Activated CD8-positive, alpha-beta memory T cell treated with anti-CD3 and anti-CD28 coated beads for 36 hours (primary cell): Measurements from ENCODE around the gene FAM228B. TPM values are rescaled to one million over a fixed set of nuclear protein-coding genes. Genes with fewer than 3 reads are reported as not detected.

Experiments
- CTCF ChIA-PET: fragments of 350-600 bp; sonication (Branson Sonifier 250); formaldehyde crosslinking; loops from one replicate; lab custom pipeline; 2021; ENCODE audit warnings: antibody characterized with exemption; lab: Charles Lee
- POLR2A ChIA-PET: fragments of 350-600 bp; sonication (Branson Sonifier 250); formaldehyde crosslinking; loops from one replicate; lab custom pipeline; 2021; ENCODE audit warnings: antibody characterized with exemption; lab: Charles Lee
- total RNA-seq, 2 experiments: library from RNA; stranded (reverse); gene quantifications; one replicate each; pipeline ENCODE4 v1.2.3, GENCODE V29; 2021

Gene FAM228B
- total RNA-seq, 2 experiments from 2014 or later = 4.2 TPM

DNA sequence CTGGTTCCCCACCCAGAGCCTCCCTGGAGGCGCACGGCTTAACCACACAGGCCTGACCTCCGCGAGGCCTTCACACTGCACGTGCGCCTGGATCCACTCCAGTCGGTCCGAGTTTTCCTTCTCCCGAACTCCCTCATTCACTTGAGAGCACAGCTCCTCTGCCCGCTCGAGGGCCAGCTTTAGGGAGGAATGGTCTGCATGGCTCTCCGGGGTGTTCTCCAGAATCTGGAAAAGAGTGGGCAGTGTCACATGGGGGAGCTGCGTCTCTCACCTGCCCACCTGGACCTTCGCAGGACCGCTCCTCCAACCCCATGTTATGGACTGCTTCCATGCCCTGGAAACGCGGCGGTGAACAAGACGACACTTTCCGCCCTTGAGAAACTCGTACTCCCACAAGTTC lies 87.5 kb downstream of the FAM228B start:
- ChIA-PET POLR2A (no interaction called here), CTCF (interaction anchor here (0.7 kb wide), 1 partner anchor 167 kb away, joined by 5 read pairs; no protein-coding TSS in a partner anchor)

GRCh38 chr2:24211408-24211807 lies 88.1 kb downstream of the FAM228B start:
- POLR2A ChIA-PET = no interaction called here
- CTCF ChIA-PET = interaction anchor here (1.0 kb wide), 1 partner anchor 8 kb away, joined by 3 read pairs; no protein-coding TSS in a partner anchor

GRCh38 chr2:24214880-24215279 lies 91.6 kb downstream of the FAM228B start:
- ChIA-PET POLR2A (no interaction called here), CTCF (no interaction called here)

Other genes with a start within 250 kb of the FAM228B start
- 10 to 100 TPM; 11.0 to 13.1 TPM for gene ATAD2B, start 196.3 kb upstream of the FAM228B start, total RNA-seq
- 10 to 100 TPM; 11.8 to 12.8 TPM for gene UBXN2A, start 183.0 kb upstream of the FAM228B start, total RNA-seq
- gene MFSD2B, start 113.4 kb upstream of the FAM228B start, total RNA-seq = under 1 TPM in 1 of 2 experiments, not detected in 1; 0.25 TPM
- gene WDCP, start 76.1 kb upstream of the FAM228B start, total RNA-seq = 10 to 100 TPM; 27.1 to 30.9 TPM
- gene FKBP1B, start 73.7 kb upstream of the FAM228B start, total RNA-seq = 1 to 10 TPM; 3.1 to 3.2 TPM
- 100 to 1,000 TPM; 147 to 151 TPM for gene SF3B6, start 47.1 kb upstream of the FAM228B start, total RNA-seq
- 1 to 10 TPM; 2.0 to 3.0 TPM for gene TP53I3, start 38.6 kb upstream of the FAM228B start, total RNA-seq
- gene PFN4, start 135 bp upstream of the FAM228B start, total RNA-seq = under 1 TPM in 1 of 2 experiments, not detected in 1; 0.40 TPM
- not detected for gene FAM228A, start 51.6 kb downstream of the FAM228B start, total RNA-seq
- gene ITSN2, start 237.1 kb downstream of the FAM228B start, total RNA-seq = 10 to 100 TPM; 59.0 to 61.6 TPM